ENCODE data around the gene CCNB1IP1.
"Not testable (repeated sequence)": the region's sequence is repeated elsewhere in the genome, so short reads cannot be mapped to it uniquely, and the experiment has no call there.

The CCNB1IP1 gene

DNA sequence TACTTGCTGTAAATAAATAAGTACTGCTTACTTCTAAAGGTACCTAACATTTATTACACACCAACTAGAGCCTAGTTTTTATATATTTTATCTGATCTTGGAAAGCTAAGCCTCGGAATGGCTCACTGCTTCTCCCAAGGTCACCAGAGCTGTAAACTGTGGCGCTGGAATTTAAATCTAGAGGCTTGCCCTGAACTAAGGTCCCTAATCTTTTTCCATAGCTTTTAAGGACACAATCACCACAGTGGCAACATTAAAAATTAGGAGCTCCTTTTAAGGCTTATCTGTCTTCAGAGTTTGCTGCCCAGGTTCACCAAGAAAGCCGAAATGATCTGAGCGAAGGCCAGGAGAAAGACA is 670 bp downstream of the CCNB1IP1 start:
- DNase-seq (ENCODE audit: low read depth): no peak

- DNase-seq (ENCODE audit: low read depth): no peak
These were observed 1.9 kb downstream of the CCNB1IP1 start for GRCh38 chr14:20331053-20331613.

DNA sequence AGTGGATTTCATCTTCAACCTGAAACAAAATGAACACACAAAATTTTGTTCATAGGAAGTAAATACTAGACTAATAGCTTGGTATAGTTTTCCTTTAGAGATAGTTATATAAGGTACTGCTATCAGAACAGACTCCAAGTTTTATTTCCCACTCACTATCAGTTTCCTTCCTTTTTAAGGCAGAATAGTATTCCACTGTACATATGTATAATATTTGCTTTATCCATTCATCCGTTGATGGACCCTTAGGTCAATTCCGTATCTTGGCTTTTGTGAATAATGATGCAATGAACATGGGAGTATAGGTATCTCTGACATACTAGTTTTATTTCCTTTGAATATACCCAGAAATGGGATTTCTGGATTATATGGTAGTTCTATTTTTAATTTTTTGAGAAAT is 3.7 kb downstream of the CCNB1IP1 start:
- no peak for DNase-seq (ENCODE audit: low read depth)

DNA sequence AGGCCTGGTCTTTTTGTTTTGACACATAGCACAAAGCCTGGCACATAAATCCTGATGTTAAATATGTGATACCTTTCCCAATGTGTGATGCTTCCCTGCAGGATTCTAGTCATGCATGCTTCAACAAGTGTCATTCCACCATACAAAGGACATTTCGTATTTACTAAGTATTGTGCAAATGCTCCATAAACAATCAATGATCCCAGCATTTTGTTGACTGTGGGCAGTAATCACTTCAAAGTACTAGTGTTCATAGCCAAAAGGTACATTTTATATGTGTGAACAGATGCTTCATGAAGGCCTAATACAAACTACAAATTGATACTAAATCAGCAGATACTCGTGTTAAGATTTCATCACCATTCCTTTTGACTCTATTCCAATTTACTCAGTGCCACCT is 4.4 kb downstream of the CCNB1IP1 start:
- DNase-seq (ENCODE audit: low read depth): no peak

DNA sequence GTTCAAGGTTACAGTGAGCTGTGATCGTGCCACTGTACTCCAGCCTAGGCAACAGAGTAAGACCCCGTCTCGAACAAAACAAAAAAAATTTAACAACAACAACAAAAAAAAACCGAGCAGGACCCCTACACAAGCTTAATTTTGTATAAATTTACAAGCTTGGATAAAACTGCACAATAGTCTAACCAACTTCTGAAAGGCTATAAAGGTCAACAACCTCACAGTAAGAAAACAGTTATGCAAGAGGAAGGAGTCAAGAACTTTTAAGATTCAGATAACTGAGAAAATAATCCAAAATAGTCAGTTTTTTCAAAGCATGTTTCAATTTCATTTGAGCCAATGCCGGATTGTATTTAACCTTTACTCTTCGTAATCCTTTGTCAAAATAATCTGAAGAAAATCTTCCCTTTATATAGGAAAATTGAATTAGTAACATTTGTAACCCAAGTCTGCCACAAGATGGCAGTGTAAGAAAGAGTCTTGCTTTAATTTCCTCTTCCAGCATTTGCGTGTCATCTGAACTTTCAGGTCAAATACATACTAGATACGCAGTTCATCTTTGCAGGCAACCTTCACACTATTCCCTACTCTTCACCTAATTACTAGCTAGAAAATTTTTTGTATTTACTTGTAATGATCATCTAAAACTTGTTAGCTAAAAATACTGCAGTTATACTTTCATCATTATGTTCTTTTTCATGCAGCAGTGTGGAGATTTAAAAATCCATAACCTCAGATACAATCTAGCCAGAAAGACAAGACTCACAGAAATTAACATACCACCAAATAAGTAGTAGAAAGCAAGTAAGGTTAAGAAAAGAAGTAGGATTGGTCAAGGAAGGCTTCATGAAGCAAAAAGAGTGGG is 5.8 kb downstream of the CCNB1IP1 start:
- peak; percentile 56 for DNase-seq (ENCODE audit: low read depth)

DNA sequence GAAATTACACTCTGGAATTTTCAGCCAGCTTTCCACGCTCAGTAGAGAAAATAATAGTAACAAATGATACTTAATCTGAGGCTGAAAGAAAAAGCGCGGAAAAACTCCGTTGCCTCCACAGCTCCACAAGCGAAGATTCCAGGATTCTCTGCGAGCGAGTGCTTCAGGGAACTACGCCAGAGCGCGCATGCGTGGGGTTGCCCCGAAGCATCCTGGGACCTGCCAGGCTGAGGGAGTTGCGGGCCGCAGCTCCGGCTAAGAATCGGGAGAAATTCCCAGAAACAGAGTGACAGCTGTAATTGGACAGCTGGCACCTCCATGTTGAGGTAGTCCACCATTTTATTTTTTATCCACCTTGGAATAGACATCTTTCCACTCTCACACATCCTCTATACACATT is 15.4 kb downstream of the CCNB1IP1 start:
- DNase-seq (ENCODE audit: low read depth): no peak

GRCh38 chr14:20314026-20314425 is 19.1 kb downstream of the CCNB1IP1 start:
- no peak for DNase-seq (ENCODE audit: low read depth)

DNA sequence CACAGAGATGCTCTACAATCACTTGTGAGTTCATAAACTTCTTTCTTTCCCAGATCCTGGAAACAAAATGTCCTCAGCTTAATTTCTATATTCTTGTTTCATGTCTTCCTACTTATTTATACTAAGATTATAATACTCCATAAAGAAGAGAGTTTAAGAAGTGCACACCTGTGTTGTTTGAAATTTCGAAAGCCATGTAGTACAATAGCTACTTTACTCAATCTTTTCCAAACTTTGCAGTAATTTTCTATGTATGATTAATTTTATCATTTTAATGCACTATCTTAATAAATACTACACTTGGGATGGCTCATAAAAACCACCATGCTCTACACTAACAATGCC is 27.0 kb downstream of the CCNB1IP1 start:
- DNase-seq (ENCODE audit: low read depth): no peak

DNA sequence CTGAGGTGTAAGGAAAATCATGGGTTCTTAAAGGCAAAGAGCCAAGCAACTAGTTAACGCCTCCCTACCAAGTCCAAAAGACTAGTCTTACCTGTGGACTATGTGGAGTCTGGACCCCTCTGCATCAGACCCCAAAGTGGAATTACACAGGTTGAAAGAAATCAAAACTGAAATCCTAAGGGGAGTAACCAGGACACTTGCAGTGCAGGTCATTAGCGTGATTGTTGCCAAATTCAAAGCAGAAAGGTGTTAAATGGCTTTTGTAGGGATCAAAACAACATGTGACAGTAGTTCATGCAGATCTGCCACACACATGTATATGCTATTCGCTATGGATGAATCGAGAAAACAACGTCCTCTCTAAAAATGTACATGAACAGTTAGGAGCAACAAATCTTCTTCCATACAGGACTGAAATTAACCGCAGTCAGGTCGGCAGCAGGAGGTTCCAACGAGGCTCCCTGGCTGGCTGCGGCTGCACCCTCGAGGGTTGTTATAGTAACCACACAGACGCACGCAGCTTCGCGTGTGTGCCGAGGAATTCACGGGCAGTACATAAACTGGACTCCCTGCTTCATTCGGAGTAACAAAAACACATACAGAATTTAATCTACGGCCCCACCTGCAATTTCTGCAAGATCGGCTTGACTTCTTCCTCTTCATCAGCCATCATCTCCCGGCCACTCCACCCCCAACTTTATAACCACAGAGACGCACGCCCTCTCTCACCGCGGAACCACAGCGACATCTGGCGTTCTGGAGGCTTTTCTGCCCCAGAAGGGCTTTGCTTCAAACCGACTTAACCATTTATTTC is 27.6 kb downstream of the CCNB1IP1 start, which contains the start of gene TTC5:
Gene TTC5 (minus strand): TSS at position 687 of the 814 bp plus-strand sequence. CDS start 14 bp downstream, at position 673.
- peak; percentile 88 for DNase-seq (ENCODE audit: low read depth)

DNA sequence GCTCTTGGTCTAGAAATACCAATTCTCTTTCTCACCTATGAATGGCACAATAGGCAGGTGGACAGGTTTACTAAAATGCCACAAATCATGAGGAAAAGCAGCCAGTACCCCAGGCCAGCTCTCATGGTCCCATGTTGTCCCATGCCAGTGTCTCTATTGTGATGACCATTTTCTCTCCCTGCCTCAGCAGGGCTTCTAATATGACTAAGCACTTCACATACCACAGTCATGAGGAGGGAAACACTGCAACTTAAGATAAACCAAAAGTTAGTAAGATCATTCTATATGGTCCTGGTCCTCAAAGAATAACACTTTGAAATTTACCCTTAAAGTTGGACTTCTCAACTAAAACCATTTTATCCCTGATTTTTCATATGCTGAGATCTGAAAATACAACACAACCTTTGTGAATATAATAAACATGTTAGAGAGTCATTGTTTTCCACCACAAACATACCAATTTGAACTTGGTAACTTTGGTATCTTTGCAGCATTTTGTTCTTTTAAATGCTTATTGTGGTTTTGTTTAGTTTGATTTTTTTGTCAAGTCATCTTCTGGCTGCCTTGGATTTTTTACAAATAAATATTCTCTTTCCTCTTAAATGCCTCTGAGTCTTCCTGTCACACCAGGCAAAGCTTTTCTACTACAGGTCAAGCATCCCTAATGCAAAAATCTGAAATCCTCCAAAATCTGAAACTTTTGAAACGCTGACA is 30.9 kb downstream of the CCNB1IP1 start:
- no peak for DNase-seq (ENCODE audit: low read depth)

DNA sequence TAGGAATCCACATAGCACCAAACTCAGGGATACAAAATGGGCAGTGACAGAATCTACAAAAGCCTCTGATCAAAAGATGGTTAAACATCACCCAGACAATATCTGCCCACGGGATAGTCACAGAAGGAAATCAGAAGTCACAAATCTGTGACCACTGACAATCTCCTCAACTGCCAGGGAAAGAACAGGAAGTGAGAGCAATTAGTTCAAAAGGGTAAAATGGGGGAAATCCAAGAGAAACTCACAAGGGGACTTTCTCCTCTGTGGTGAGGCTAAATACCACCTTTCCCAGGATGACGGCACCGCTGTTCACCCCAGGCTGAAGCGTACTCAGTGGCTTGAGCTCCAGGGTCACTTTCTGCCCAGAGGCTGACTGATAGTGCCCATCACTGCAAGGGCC is 38.0 kb downstream of the CCNB1IP1 start:
- DNase-seq (ENCODE audit: low read depth): no peak

DNA sequence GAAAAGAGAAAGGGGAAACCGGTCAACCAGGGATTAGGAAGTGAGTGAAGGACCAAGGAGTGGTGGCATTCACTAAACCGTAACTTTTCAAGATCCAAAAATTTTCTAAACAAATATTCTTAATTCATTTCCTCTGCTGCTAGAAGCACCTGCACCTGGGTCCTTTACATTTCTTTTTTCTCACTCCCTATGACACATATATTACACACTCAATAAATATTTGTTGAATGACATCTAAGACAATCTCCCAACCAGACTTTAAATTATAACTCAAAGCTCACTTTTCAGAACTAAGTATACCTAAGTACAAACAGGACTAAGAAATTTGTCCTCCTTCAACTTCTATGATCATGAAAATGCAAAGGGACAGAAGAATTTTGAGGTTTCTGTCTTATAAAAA is 38.4 kb downstream of the CCNB1IP1 start:
- no peak for DNase-seq (ENCODE audit: low read depth)

- DNase-seq (ENCODE audit: low read depth): not testable (repeated sequence)
These were observed 51.1 kb downstream of the CCNB1IP1 start for GRCh38 chr14:20281998-20282397.

DNA sequence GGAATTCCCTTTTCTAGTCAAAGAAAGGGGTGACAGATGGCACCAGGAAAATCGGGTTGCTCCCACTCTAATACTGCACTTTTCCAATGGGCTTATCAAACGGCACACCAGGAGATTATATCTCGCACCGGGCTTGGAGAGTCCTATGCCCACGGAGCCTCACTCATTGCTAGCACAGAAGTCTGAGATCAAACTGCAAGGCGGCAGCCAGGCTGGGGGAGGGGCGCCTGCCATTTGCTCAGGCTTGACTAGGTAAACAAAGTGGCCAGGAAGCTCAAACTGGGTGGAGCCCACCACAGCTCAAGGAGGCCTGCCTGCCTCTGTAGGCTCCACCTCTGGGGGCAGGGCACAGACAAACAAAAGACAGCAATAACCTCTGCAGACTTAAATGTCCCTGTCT is 52.8 kb downstream of the CCNB1IP1 start:
- not testable (repeated sequence) for DNase-seq (ENCODE audit: low read depth)

DNA sequence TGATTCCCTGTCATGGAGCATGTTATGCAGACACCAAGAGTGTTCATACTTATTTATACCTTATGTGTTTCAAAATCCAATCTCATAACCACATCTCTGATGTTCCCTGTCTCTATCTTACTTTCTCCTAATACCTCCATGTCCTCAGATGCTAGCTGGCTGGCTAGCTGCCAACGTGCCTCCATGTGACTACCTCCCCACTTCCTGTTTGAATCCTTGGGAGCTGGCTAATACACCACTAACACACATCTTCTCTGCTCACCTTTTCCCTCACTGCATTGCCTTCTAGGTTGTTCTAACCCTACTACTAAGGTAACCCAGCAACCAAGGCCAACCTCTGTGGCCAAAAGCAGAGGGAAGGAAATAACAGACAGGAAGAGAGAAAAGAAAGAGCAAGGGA is 54.7 kb downstream of the CCNB1IP1 start:
- DNase-seq (ENCODE audit: low read depth): no peak

DNA sequence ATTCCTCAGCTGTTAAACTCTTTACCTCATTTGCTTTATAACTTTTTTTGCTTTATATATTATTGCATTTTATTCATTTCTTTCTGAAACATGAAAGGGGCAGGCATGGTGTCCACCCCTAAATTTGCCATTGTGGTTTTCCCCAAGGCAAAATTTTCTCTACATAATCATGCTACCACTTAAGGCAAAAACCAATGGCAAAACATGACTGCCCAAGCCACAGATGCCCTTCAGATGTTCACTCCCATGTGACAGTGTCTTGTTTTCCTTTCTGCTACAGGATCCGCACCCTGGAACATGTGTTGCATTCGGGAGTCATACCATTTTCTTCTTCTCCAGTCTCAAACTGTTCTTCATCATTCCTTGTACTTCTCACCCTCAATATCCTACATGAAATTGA is 55.7 kb downstream of the CCNB1IP1 start:
- no peak for DNase-seq (ENCODE audit: low read depth)

DNA sequence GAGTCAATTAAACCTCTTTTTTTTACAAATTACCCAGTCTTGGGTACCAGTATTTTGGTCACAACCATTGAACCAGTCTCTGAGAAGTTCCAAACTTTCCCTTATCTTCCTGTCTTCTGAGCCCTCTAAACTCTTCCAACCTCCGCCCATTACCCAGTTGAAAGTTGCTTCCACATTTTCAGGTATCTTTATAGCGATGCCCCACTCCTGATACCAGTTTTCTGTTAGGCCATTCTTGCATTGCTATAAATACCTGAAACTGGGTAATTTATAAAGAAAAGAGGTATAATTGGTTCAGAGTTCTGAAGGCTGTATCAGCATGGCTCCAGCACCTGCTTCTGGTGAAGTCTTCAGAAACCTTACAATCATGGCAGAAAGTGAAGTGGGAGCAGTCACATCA is 59.0 kb downstream of the CCNB1IP1 start:
- no peak for DNase-seq (ENCODE audit: low read depth)

GRCh38 chr14:20264361-20264760 is 68.7 kb downstream of the CCNB1IP1 start:
- DNase-seq (ENCODE audit: low read depth): not testable (repeated sequence)

- peak; percentile 34 for DNase-seq (ENCODE audit: low read depth)
These were observed 70.4 kb downstream of the CCNB1IP1 start for GRCh38 chr14:20262642-20263128.

All from fibroblast of gingiva (primary cell).